ENCODE data around the gene NECAB2.

DNA sequence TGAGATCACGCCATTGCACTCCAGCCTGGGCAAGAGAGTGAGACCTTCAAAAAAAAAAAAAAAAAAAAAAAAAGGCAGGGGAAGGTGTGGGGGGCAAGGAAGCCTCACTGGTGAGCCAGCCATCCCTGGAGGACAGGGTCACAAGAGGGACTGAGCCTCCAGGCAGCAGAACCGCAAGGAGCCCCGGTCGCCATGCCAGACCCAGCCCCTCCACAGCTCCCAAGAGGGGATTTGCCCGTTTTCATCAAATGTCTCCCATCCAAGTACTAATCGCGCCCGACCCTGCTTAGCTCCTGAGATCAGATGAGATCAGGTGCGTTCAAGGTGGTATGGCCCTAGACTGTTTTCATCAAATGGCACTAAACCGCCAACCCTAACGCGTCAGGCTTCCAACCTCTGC is 71.7 kb downstream of the NECAB2 start:
- TF ChIP-seq, protein P1, sequence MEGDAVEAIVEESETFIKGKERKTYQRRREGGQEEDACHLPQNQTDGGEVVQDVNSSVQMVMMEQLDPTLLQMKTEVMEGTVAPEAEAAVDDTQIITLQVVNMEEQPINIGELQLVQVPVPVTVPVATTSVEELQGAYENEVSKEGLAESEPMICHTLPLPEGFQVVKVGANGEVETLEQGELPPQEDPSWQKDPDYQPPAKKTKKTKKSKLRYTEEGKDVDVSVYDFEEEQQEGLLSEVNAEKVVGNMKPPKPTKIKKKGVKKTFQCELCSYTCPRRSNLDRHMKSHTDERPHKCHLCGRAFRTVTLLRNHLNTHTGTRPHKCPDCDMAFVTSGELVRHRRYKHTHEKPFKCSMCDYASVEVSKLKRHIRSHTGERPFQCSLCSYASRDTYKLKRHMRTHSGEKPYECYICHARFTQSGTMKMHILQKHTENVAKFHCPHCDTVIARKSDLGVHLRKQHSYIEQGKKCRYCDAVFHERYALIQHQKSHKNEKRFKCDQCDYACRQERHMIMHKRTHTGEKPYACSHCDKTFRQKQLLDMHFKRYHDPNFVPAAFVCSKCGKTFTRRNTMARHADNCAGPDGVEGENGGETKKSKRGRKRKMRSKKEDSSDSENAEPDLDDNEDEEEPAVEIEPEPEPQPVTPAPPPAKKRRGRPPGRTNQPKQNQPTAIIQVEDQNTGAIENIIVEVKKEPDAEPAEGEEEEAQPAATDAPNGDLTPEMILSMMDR (IDR thresholded peaks at IDR 0.05): no peak
- TF ChIP-seq POLR2AphosphoS5 (IDR thresholded peaks at IDR 0.05) (no peak), EP300 (IDR thresholded peaks at IDR 0.05) (no peak)
